Neural progenitor cell (in vitro differentiated cells): ENCODE data around the gene PCK1. TPM values are rescaled to one million over a fixed set of nuclear protein-coding genes. Genes with fewer than 3 reads are reported as not detected.

Source experiments
- DNase-seq: peaks from one replicate; pipeline ENCODE4 v3.0.0-alpha.2; 2016; ENCODE audit warnings: low spot score
- H2AFZ ChIP-seq: fragments of 200-600 bp; sonication (generic); replicated peaks from 2 replicates; pipeline ENCODE4 v1.6.1; 2016; ENCODE audit warnings: antibody characterized with exemption
- H3F3A ChIP-seq: fragments of 200-600 bp; sonication (generic); 2 replicates; pipeline ENCODE4 v1.6.1; 2016; ENCODE audit warnings: antibody characterized with exemption, low read depth
- H3K27ac ChIP-seq: fragments of 200-600 bp; sonication (generic); 2 replicates; pipeline ENCODE4 v1.5.1; 2016; ENCODE audit warnings: mild to moderate bottlenecking
- H3K27me3 ChIP-seq: fragments of 200-600 bp; sonication (generic); 2 replicates; pipeline ENCODE4 v1.6.1; 2016; ENCODE audit warnings: mild to moderate bottlenecking, moderate library complexity
- H3K36me3 ChIP-seq: fragments of 200-600 bp; sonication (generic); 2 replicates; pipeline ENCODE4 v1.5.1; 2016
- H3K4me1 ChIP-seq: fragments of 200-600 bp; sonication (generic); 2 replicates; pipeline ENCODE4 v1.6.1; 2016; ENCODE audit warnings: mixed run types
- H3K4me2 ChIP-seq: fragments of 200-600 bp; sonication (generic); 2 replicates; pipeline ENCODE4 v1.6.1; 2016
- H3K4me3 ChIP-seq: fragments of 200-600 bp; sonication (generic); 2 replicates; pipeline ENCODE4 v1.5.1; 2016
- H3K79me2 ChIP-seq: fragments of 200-600 bp; sonication (generic); 2 replicates; pipeline ENCODE4 v1.6.1; 2016; ENCODE audit warnings: low read depth
- H3K9ac ChIP-seq: fragments of 200-600 bp; sonication (generic); 2 replicates; pipeline ENCODE4 v1.6.1; 2016
- H3K9me3 ChIP-seq: fragments of 200-600 bp; sonication (generic); 2 replicates; pipeline ENCODE4 v1.5.1; 2016; ENCODE audit warnings: low read depth
- H4K20me1 ChIP-seq: fragments of 200-600 bp; sonication (generic); 2 replicates; pipeline ENCODE4 v1.6.1; 2016; ENCODE audit warnings: low read depth
- H3K27ac Mint-ChIP-seq: 3 replicates; pipeline ENCODE4 v1.8.0; 2021; ENCODE audit warnings: mixed read lengths
- H3K27me3 Mint-ChIP-seq: 2 replicates; pipeline ENCODE4 v1.8.0; 2022; ENCODE audit warnings: low read depth, mild to moderate bottlenecking, inconsistent platforms, moderate library complexity, mixed read lengths; ENCODE audit not compliant: insufficient read depth
- H3K36me3 Mint-ChIP-seq: 3 replicates; pipeline ENCODE4 v1.8.0; 2021; ENCODE audit warnings: mixed read lengths
- H3K4me1 Mint-ChIP-seq: 3 replicates; pipeline ENCODE4 v1.8.0; 2021; ENCODE audit warnings: mixed read lengths
- H3K4me3 Mint-ChIP-seq: 3 replicates; pipeline ENCODE4 v1.8.0; 2021; ENCODE audit warnings: mild to moderate bottlenecking, moderate library complexity, mixed read lengths
- H3K9me3 Mint-ChIP-seq: 3 replicates; pipeline ENCODE4 v1.8.0; 2020; ENCODE audit warnings: mixed read lengths
- EZH2 ChIP-seq: fragments of 200-600 bp; sonication (generic); IDR thresholded peaks from 2 replicates; pipeline ENCODE4 v1.6.1; 2017; ENCODE audit warnings: antibody characterized with exemption, mild to moderate bottlenecking, moderate library complexity
- EZH2phosphoT487 ChIP-seq: fragments of 200-600 bp; sonication (generic); IDR thresholded peaks from 2 replicates; pipeline ENCODE4 v1.6.1; 2017; ENCODE audit warnings: antibody characterized with exemption
- total RNA-seq: library from RNA; depleted of rRNA; stranded (reverse); fragments of >200 nt; gene quantifications from 2 replicates; pipeline ENCODE4 v1.2.3, GENCODE V29; 2015; ENCODE audit warnings: low replicate concordance
- TF ChIP-seq, protein P1 (sequence below): fragments of 200-600 bp; sonication (generic); IDR thresholded peaks from 2 replicates; pipeline ENCODE4 v1.5.1; 2017; ENCODE audit warnings: antibody characterized with exemption, mild to moderate bottlenecking

PCK1 gene
- total RNA-seq, 1 donor from 2014 or later, result not detected

GRCh38 chr20:57548177-57549058 is 12.5 kb upstream of the PCK1 start:
- Histone ChIP-seq H3K36me3 (no peaks in the 10 kb centered on the region), H3K4me2 (no peak overlapping the region), H3K27me3 (no peaks in the 10 kb centered on the region), H3K4me1 (peaks cover 15% of the 10 kb centered on the region), H3K9me3 (no peaks in the 10 kb centered on the region), H4K20me1 (no peaks in the 10 kb centered on the region), H2AFZ (no peak overlapping the region), H3K79me2 (no peaks in the 10 kb centered on the region), H3F3A (no peaks in the 10 kb centered on the region), H3K4me3 (no peak overlapping the region), H3K27ac (no peak overlapping the region), H3K9ac (no peak overlapping the region)
- no peak overlapping the region for H3K27ac Mint-ChIP-seq
- no peaks in the 10 kb centered on the region for H3K9me3 Mint-ChIP-seq
- H3K27me3 Mint-ChIP-seq, result peaks cover 9% of the 10 kb centered on the region
- peaks cover 30% of the 10 kb centered on the region for H3K4me1 Mint-ChIP-seq
- TF ChIP-seq EZH2 (no peak), EZH2phosphoT487 (no peak)
- TF ChIP-seq, protein P1, sequence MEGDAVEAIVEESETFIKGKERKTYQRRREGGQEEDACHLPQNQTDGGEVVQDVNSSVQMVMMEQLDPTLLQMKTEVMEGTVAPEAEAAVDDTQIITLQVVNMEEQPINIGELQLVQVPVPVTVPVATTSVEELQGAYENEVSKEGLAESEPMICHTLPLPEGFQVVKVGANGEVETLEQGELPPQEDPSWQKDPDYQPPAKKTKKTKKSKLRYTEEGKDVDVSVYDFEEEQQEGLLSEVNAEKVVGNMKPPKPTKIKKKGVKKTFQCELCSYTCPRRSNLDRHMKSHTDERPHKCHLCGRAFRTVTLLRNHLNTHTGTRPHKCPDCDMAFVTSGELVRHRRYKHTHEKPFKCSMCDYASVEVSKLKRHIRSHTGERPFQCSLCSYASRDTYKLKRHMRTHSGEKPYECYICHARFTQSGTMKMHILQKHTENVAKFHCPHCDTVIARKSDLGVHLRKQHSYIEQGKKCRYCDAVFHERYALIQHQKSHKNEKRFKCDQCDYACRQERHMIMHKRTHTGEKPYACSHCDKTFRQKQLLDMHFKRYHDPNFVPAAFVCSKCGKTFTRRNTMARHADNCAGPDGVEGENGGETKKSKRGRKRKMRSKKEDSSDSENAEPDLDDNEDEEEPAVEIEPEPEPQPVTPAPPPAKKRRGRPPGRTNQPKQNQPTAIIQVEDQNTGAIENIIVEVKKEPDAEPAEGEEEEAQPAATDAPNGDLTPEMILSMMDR, result no peak
- no peaks in the 10 kb centered on the region for H3K36me3 Mint-ChIP-seq
- no peak for DNase-seq
- no peak overlapping the region for H3K4me3 Mint-ChIP-seq

DNA sequence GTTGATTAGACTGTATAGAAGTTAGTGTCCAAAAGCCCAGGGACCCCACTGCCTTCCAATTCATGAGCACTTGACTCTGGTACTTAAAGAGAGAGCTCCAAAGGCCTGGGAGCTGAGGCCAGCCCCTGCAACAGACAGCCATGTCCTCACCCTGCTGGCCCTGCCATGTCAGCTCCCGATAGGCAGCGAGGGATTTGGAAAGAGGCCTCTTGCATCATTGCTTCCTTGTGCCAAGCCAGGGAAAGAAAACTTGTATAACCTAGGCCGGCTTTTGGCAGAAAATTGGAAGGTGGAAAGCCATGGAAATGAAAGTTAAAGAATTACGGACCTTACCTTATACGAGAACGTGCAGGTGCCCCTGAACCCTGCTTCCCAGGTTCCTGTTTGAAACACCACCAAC is 8.4 kb upstream of the PCK1 start:
- TF ChIP-seq EZH2 (no peak), EZH2phosphoT487 (no peak)
- TF ChIP-seq, protein P1, result no peak
- H3K4me3 Mint-ChIP-seq, result no peak overlapping the region
- no peak for DNase-seq
- no peak overlapping the region for H2AFZ ChIP-seq
- H3K4me3 ChIP-seq, result no peak overlapping the region
- peaks cover 9% of the 10 kb centered on the region for H3K4me1 Mint-ChIP-seq
- no peaks in the 10 kb centered on the region for H3K36me3 Mint-ChIP-seq
- peaks cover 10% of the 10 kb centered on the region for H3K27me3 Mint-ChIP-seq
- no peaks in the 10 kb centered on the region for H3K79me2 ChIP-seq
- H3F3A ChIP-seq, result no peaks in the 10 kb centered on the region
- H3K27me3 ChIP-seq, result no peaks in the 10 kb centered on the region
- no peak overlapping the region for H3K27ac Mint-ChIP-seq
- no peaks in the 10 kb centered on the region for H3K9me3 ChIP-seq
- no peak overlapping the region for H3K9ac ChIP-seq
- no peaks in the 10 kb centered on the region for H3K9me3 Mint-ChIP-seq
- no peak overlapping the region for H3K27ac ChIP-seq
- H3K4me1 ChIP-seq, result no peaks in the 10 kb centered on the region
- no peaks in the 10 kb centered on the region for H3K36me3 ChIP-seq
- no peaks in the 10 kb centered on the region for H4K20me1 ChIP-seq
- no peak overlapping the region for H3K4me2 ChIP-seq

- H3K36me3 Mint-ChIP-seq, result no peaks in the 10 kb centered on the region
- no peaks in the 10 kb centered on the region for H3K27me3 ChIP-seq
- H3K9ac ChIP-seq, result no peak overlapping the region
- no peaks in the 10 kb centered on the region for H3K4me1 ChIP-seq
- H3K27ac ChIP-seq, result no peak overlapping the region
- H4K20me1 ChIP-seq, result no peaks in the 10 kb centered on the region
- no peaks in the 10 kb centered on the region for H3K79me2 ChIP-seq
- no peak for DNase-seq
- H3K4me3 ChIP-seq, result no peak overlapping the region
- no peaks in the 10 kb centered on the region for H3K9me3 Mint-ChIP-seq
- peaks cover 10% of the 10 kb centered on the region for H3K27me3 Mint-ChIP-seq
- H3F3A ChIP-seq, result no peaks in the 10 kb centered on the region
- no peak overlapping the region for H3K27ac Mint-ChIP-seq
- no peak for TF ChIP-seq EZH2phosphoT487
- TF ChIP-seq, protein P1, result no peak
- no peak for TF ChIP-seq EZH2
- H3K4me3 Mint-ChIP-seq, result no peak overlapping the region
- peaks cover 9% of the 10 kb centered on the region for H3K4me1 Mint-ChIP-seq
- no peaks in the 10 kb centered on the region for H3K36me3 ChIP-seq
- H3K4me2 ChIP-seq, result no peak overlapping the region
- no peak overlapping the region for H2AFZ ChIP-seq
- H3K9me3 ChIP-seq, result no peaks in the 10 kb centered on the region
Observed at GRCh38 chr20:57553376-57554018, 7.4 kb upstream of the PCK1 start.
